Suprapubic skin (tissue), 4 donors: ENCODE measurements around the gene IRF9. TPM values are rescaled to one million over a fixed set of nuclear protein-coding genes. Genes with fewer than 3 reads are reported as not detected.

Experiments used
- DNase-seq, 2 donors: peaks; one replicate each; pipeline ENCODE4 v3.0.0-alpha.2; 2019; ENCODE audit warnings: low spot score in 2 of 2
- H3K27ac ChIP-seq: fragments of 200-600 bp; sonication (generic); one replicate; pipeline ENCODE4 v1.5.1; 2019
- H3K27me3 ChIP-seq: fragments of 200-600 bp; sonication (generic); one replicate; pipeline ENCODE4 v1.5.1; 2019
- H3K36me3 ChIP-seq: fragments of 200-600 bp; sonication (generic); one replicate; pipeline ENCODE4 v1.5.1; 2019
- H3K4me1 ChIP-seq: fragments of 200-600 bp; sonication (generic); one replicate; pipeline ENCODE4 v1.5.1; 2019
- H3K4me3 ChIP-seq: fragments of 200-600 bp; sonication (generic); one replicate; pipeline ENCODE4 v1.5.1; 2019; ENCODE audit warnings: mild to moderate bottlenecking
- H3K9me3 ChIP-seq: fragments of 200-600 bp; sonication (generic); one replicate; pipeline ENCODE4 v1.5.1; 2019
- CTCF ChIP-seq, 2 donors: fragments of 200-600 bp in 1 of 2; fragments of 450-650 bp in 1 of 2; sonication (generic) in 1 of 2; IDR thresholded peaks; one replicate each; pipeline ENCODE4 v1.5.1; 2016 to 2019; ENCODE audit warnings: antibody characterized with exemption in 2 of 2, mild to moderate bottlenecking in 1 of 2, moderate library complexity in 1 of 2
- EP300 ChIP-seq: sonication (generic); formaldehyde crosslinking; IDR thresholded peaks from one replicate; pipeline ENCODE4 v1.6.1; 2017; ENCODE audit warnings: antibody characterized with exemption
- POLR2A ChIP-seq, 2 donors: fragments of 450-650 bp; IDR thresholded peaks; one replicate each; pipeline ENCODE4 v1.6.1; 2017; ENCODE audit warnings: antibody characterized with exemption in 2 of 2, mild to moderate bottlenecking in 2 of 2, moderate library complexity in 2 of 2
- POLR2AphosphoS5 ChIP-seq, 3 donors: sonication (generic); formaldehyde crosslinking; IDR thresholded peaks; one replicate each; pipeline ENCODE4 v1.6.1; 2017; ENCODE audit warnings: antibody characterized with exemption in 3 of 3
- WGBS: methylation state at CpG from one replicate; pipeline ENCODE4 v1.1.5; 2018; 5-methylcytosine and 5-hydroxymethylcytosine counted together
- total RNA-seq, 4 donors: library from RNA; depleted of rRNA; stranded (reverse); fragments of >200 nt; gene quantifications; one replicate each; pipeline ENCODE4 v1.1.0, GENCODE V29; 2016

Gene IRF9
- total RNA-seq, 4 donors from 2014 or later: 31.1 to 45.2 (median 37.5) TPM

GRCh38 chr14:24159777-24160498 lies 1.1 kb upstream of the IRF9 start:
- no peak for TF ChIP-seq POLR2AphosphoS5 (IDR thresholded peaks at IDR 0.05)
- no peak for TF ChIP-seq CTCF (IDR thresholded peaks at IDR 0.05)
- TF ChIP-seq POLR2A (IDR thresholded peaks at IDR 0.05): no peak
- TF ChIP-seq EP300: no peak
- 69% methylated on average over 8 of the region's 11 CpGs for WGBS
- H3K4me3 ChIP-seq: no peak overlapping the region
- no peak for DNase-seq
- H3K27me3 ChIP-seq: no peaks in the 10 kb centered on the region
- peak overlapping the region; percentile 50 for H3K27ac ChIP-seq
- peaks cover 44% of the 10 kb centered on the region for H3K4me1 ChIP-seq
- H3K9me3 ChIP-seq: no peaks in the 10 kb centered on the region
- peaks cover 67% of the 10 kb centered on the region for H3K36me3 ChIP-seq

GRCh38 chr14:24160499-24160849 lies 591 bp upstream of the IRF9 start:
- 87% methylated on average over 4 of the region's 4 CpGs for WGBS
- no peak overlapping the region for H3K4me3 ChIP-seq

GRCh38 chr14:24162093-24162492 lies 1.0 kb downstream of the IRF9 start:
- peaks cover 67% of the 10 kb centered on the region for H3K36me3 ChIP-seq
- peaks cover 47% of the 10 kb centered on the region for H3K4me1 ChIP-seq

More at GRCh38 chr14:24160499-24160849, 591 bp upstream of the IRF9 start:
- H3K27ac ChIP-seq: peak overlapping the region; percentile 50
- no peaks in the 10 kb centered on the region for H3K27me3 ChIP-seq
- DNase-seq: no peak
- H3K36me3 ChIP-seq: peaks cover 67% of the 10 kb centered on the region
- no peaks in the 10 kb centered on the region for H3K9me3 ChIP-seq
- H3K4me1 ChIP-seq: peaks cover 47% of the 10 kb centered on the region
- no peak for TF ChIP-seq CTCF (IDR thresholded peaks at IDR 0.05)
- no peak for TF ChIP-seq POLR2AphosphoS5 (IDR thresholded peaks at IDR 0.05)
- no peak for TF ChIP-seq POLR2A (IDR thresholded peaks at IDR 0.05)
- TF ChIP-seq EP300: no peak

GRCh38 chr14:24164518-24164991 lies 3.5 kb downstream of the IRF9 start:
- H3K4me3 ChIP-seq: no peak overlapping the region
- H3K27me3 ChIP-seq: no peaks in the 10 kb centered on the region
- TF ChIP-seq CTCF (IDR thresholded peaks at IDR 0.05): no peak
- TF ChIP-seq POLR2A (IDR thresholded peaks at IDR 0.05): no peak
- no peak for TF ChIP-seq POLR2AphosphoS5 (IDR thresholded peaks at IDR 0.05)
- TF ChIP-seq EP300: no peak
- H3K9me3 ChIP-seq: no peaks in the 10 kb centered on the region
- H3K4me1 ChIP-seq: peaks cover 47% of the 10 kb centered on the region
- WGBS: 45% methylated on average over 9 of the region's 14 CpGs
- DNase-seq: peak in 1 of 2 donors; percentile 56
- H3K27ac ChIP-seq: no peak overlapping the region
- peaks cover 69% of the 10 kb centered on the region for H3K36me3 ChIP-seq

More at GRCh38 chr14:24162093-24162492, 1.0 kb downstream of the IRF9 start:
- no peak for TF ChIP-seq EP300
- TF ChIP-seq POLR2A (IDR thresholded peaks at IDR 0.05): no peak
- TF ChIP-seq CTCF (IDR thresholded peaks at IDR 0.05): no peak
- TF ChIP-seq POLR2AphosphoS5 (IDR thresholded peaks at IDR 0.05): no peak
- no peaks in the 10 kb centered on the region for H3K27me3 ChIP-seq
- H3K9me3 ChIP-seq: no peaks in the 10 kb centered on the region
- peak in 1 of 2 donors; percentile 50 for DNase-seq
- 26% methylated on average over 8 of the region's 8 CpGs for WGBS
- peak overlapping the region; percentile 64 for H3K4me3 ChIP-seq
- peak overlapping the region; percentile 83 for H3K27ac ChIP-seq

- Histone ChIP-seq H3K9me3 (no peaks in the 10 kb centered on the region), H3K27ac (no peak overlapping the region), H3K4me3 (no peak overlapping the region), H3K36me3 (peaks cover 61% of the 10 kb centered on the region), H3K4me1 (peaks cover 40% of the 10 kb centered on the region), H3K27me3 (no peaks in the 10 kb centered on the region)
- TF ChIP-seq CTCF (IDR thresholded peaks at IDR 0.05) (no peak), POLR2A (IDR thresholded peaks at IDR 0.05) (no peak), POLR2AphosphoS5 (IDR thresholded peaks at IDR 0.05) (no peak), EP300 (no peak)
- DNase-seq: peak in 1 of 2 donors; percentile 35
- 94% methylated on average over 5 of the region's 5 CpGs for WGBS
Measured at GRCh38 chr14:24165785-24166184, 4.7 kb downstream of the IRF9 start.
